Hindlimb muscle (tissue), 1 donor: ENCODE results near the gene RLN2. TPM values are rescaled to one million over a fixed set of nuclear protein-coding genes. Genes with fewer than 3 reads are reported as not detected.
A peak's percentile ranks its signal among the peaks of the same experiment; 100 is the strongest.

ENCODE experiments used
- DNase-seq: peaks from one replicate; pipeline ENCODE4 v3.0.0-alpha.2; 2013
- polyA plus RNA-seq: library from polyadenylated mRNA; unstranded; fragments of 120-200 nt; gene quantifications from one replicate; pipeline ENCODE4 v1.2.1, GENCODE V29; 2013; ENCODE audit not compliant: insufficient read length

RLN2 gene
- polyA plus RNA-seq, 1 donor: 0.61 TPM

GRCh38 chr9:5265939-5266338 lies 38.6 kb downstream of the RLN2 start:
- no peak for DNase-seq

- DNase-seq: no peak
Measured at GRCh38 chr9:5264219-5264595, 40.3 kb downstream of the RLN2 start.

- peak; percentile 3 for DNase-seq
Measured at GRCh38 chr9:5263351-5264218, 40.9 kb downstream of the RLN2 start.

Other genes starting within 250 kb of the RLN2 start
- 0.58 TPM for gene INSL6, start 119.1 kb downstream of the RLN2 start, polyA plus RNA-seq
- gene INSL4, start 73.3 kb downstream of the RLN2 start, polyA plus RNA-seq: not detected
- gene RLN1, start 35.2 kb upstream of the RLN2 start, polyA plus RNA-seq: 0.48 TPM
- 31.4 TPM for gene PLGRKT, start 133.2 kb upstream of the RLN2 start, polyA plus RNA-seq
- 1.5 TPM for gene CD274, start 145.8 kb upstream of the RLN2 start, polyA plus RNA-seq
- 1.5 TPM for gene PDCD1LG2, start 205.8 kb upstream of the RLN2 start, polyA plus RNA-seq